K562 (cell line): Measurements from ENCODE around the gene HYPK. TPM values are rescaled to one million over a fixed set of nuclear protein-coding genes. Genes with fewer than 3 reads are reported as not detected.

ENCODE experiments used
- C11orf30 ChIP-seq: fragments of 450-650 bp; IDR thresholded peaks from 2 replicates; pipeline ENCODE4 v1.6.1; 2016; ENCODE audit warnings: low read depth, mild to moderate bottlenecking
- CBFA2T3 ChIP-seq: fragments of 450-650 bp; IDR thresholded peaks from 2 replicates; pipeline ENCODE4 v1.6.1; 2017
- CHD1 ChIP-seq: fragments of 200-600 bp; sonication (generic); IDR thresholded peaks from one replicate; pipeline ENCODE4 v1.6.1; 2012; ENCODE audit warnings: mild to moderate bottlenecking, moderate library complexity, low read length, inconsistent platforms
- DIDO1 ChIP-seq: fragments of 450-650 bp; IDR thresholded peaks from 2 replicates; pipeline ENCODE4 v1.6.1; 2016; ENCODE audit warnings: low read depth, missing biosample characterization, missing genetic modification characterization
- FUS ChIP-seq: fragments of 200-400 bp; formaldehyde crosslinking; optimal IDR thresholded peaks from 2 replicates; pipeline ENCODE3; 2017; ENCODE audit warnings: low read depth, low read length
- HDAC6 ChIP-seq: IDR thresholded peaks from 2 replicates; pipeline ENCODE4 v1.6.1; 2012; ENCODE audit warnings: low read depth, mild to moderate bottlenecking, control low read depth, inconsistent platforms, low read length, moderate library complexity
- ILK ChIP-seq: fragments of 450-650 bp; IDR thresholded peaks from 2 replicates; pipeline ENCODE4 v1.6.1; 2016; ENCODE audit warnings: missing genetic modification characterization, low read depth, mild to moderate bottlenecking, missing compliant biosample characterization, moderate library complexity, borderline replicate concordance
- MIER1 ChIP-seq: fragments of 450-650 bp; IDR thresholded peaks from 2 replicates; pipeline ENCODE4 v1.6.1; 2016; ENCODE audit warnings: antibody characterized with exemption, mild to moderate bottlenecking, low read depth
- MTA3 ChIP-seq: fragments of 450-650 bp; formaldehyde crosslinking; IDR thresholded peaks from 2 replicates; pipeline ENCODE4 v1.6.1; 2017; ENCODE audit warnings: mild to moderate bottlenecking, borderline replicate concordance
- MYBL2 ChIP-seq, 2 experiments: fragments of 450-650 bp in 1 of 2; sonication (generic) in 1 of 2; formaldehyde crosslinking in 1 of 2; IDR thresholded peaks; 2 replicates each; pipeline versions ENCODE4 v1.6.1 to v1.8.1; 2017 to 2022; ENCODE audit warnings: borderline replicate concordance in 1 of 2, inconsistent platforms in 1 of 2, low read depth in 1 of 2, mild to moderate bottlenecking in 1 of 2, missing genetic modification reagents in 1 of 2, moderate library complexity in 1 of 2
- NFRKB ChIP-seq: fragments of 450-650 bp; IDR thresholded peaks from 2 replicates; pipeline ENCODE4 v1.6.1; 2016; ENCODE audit warnings: low read depth
- NFYB ChIP-seq: IDR thresholded peaks from 2 replicates; pipeline ENCODE4 v1.6.1; 2011; ENCODE audit warnings: mild to moderate bottlenecking, moderate library complexity; ENCODE audit not compliant: insufficient read length; ENCODE audit errors: extremely low read depth
- RBM25 ChIP-seq: fragments of 200-400 bp; formaldehyde crosslinking; IDR thresholded peaks from 2 replicates; pipeline ENCODE4 v1.6.1; 2018; ENCODE audit warnings: low read length, low read depth, moderate library complexity; ENCODE audit not compliant: severe bottlenecking
- SMAD3 ChIP-seq: fragments of 450-650 bp; formaldehyde crosslinking; conservative IDR thresholded peaks from 2 replicates; pipeline ENCODE4 v1.4.0; 2020; ENCODE audit warnings: mild to moderate bottlenecking
- SPI1 ChIP-seq: IDR thresholded peaks from 2 replicates; pipeline ENCODE4 v1.6.1; 2011; ENCODE audit warnings: low read depth, low read length, control low read depth, borderline replicate concordance
- XRCC4 ChIP-seq: IDR thresholded peaks from one replicate; pipeline ENCODE4 v1.6.1; 2011; ENCODE audit not compliant: insufficient read depth, insufficient read length; ENCODE audit errors: extremely low read depth
- XRCC5 ChIP-seq: fragments of 200-400 bp; formaldehyde crosslinking; IDR thresholded peaks from 2 replicates; pipeline ENCODE4 v1.6.1; 2017; ENCODE audit warnings: low read depth, mild to moderate bottlenecking, low read length
- ZNF830 ChIP-seq: fragments of 250-450 bp; sonication (Bioruptor Pico); IDR thresholded peaks from 2 replicates; pipeline ENCODE4 v1.5.0; 2021; ENCODE audit warnings: mild to moderate bottlenecking
- polyA plus RNA-seq, 8 experiments: library from polyadenylated mRNA; depleted of rRNA in 4 of 8; stranded (reverse) in 5 of 8; unstranded in 3 of 8; fragments of >200 nt; fragmentation: Nextera tagmentation in 2 of 8; fragmentation: Illumina TruSeq in 1 of 8; extraction: Ambion mirVana in 2 of 8; extraction: Trizol in 1 of 8; gene quantifications; 2 replicates each; pipeline versions ENCODE4 v1.2.1 to v1.2.3, GENCODE V29; 2011 to 2014; ENCODE audit warnings: inconsistent platforms in 1 of 8, missing spikeins in 1 of 8
- total RNA-seq, 7 experiments: library from RNA; depleted of rRNA in 6 of 7; stranded (reverse); fragments of >200 nt in 6 of 7; fragmentation: Illumina TruSeq in 2 of 7; extraction: Trizol in 2 of 7; gene quantifications; 2 replicates each; pipeline versions ENCODE4 v1.2.1 to v1.2.3, GENCODE V29; 2011 to 2021; ENCODE audit warnings: low replicate concordance in 1 of 7
- TF ChIP-seq, protein P1 (sequence below): fragments of 250-450 bp; sonication (Bioruptor Pico); IDR thresholded peaks from 2 replicates; pipeline ENCODE4 v1.4.0; 2020; ENCODE audit warnings: mild to moderate bottlenecking
- TF ChIP-seq, protein P2 (sequence below), 3 experiments: fragments of 200-800 bp in 1 of 3; fragments of 250-450 bp in 1 of 3; fragments of 450-650 bp in 1 of 3; sonication (Bioruptor Pico) in 1 of 3; sonication (Bioruptor generic) in 1 of 3; formaldehyde crosslinking in 1 of 3; IDR thresholded peaks; 2 replicates each; pipeline versions ENCODE4 v1.6.1 to v1.8.0; 2016 to 2022; ENCODE audit warnings: mild to moderate bottlenecking in 2 of 3, missing genetic modification characterization in 2 of 3, missing compliant biosample characterization in 1 of 3, moderate library complexity in 1 of 3
- TF ChIP-seq, protein P3 (sequence below): fragments of 250-450 bp; sonication (Bioruptor Pico); IDR thresholded peaks from 2 replicates; pipeline ENCODE4 v1.5.0; 2020; ENCODE audit warnings: mild to moderate bottlenecking

The HYPK gene
- total and polyA plus RNA-seq, 9 of the 15 experiments (the other 6 are each of a cell fraction or from before 2014, with no cell fraction given), result 7.2 to 28.0 (median 21.1) TPM

DNA sequence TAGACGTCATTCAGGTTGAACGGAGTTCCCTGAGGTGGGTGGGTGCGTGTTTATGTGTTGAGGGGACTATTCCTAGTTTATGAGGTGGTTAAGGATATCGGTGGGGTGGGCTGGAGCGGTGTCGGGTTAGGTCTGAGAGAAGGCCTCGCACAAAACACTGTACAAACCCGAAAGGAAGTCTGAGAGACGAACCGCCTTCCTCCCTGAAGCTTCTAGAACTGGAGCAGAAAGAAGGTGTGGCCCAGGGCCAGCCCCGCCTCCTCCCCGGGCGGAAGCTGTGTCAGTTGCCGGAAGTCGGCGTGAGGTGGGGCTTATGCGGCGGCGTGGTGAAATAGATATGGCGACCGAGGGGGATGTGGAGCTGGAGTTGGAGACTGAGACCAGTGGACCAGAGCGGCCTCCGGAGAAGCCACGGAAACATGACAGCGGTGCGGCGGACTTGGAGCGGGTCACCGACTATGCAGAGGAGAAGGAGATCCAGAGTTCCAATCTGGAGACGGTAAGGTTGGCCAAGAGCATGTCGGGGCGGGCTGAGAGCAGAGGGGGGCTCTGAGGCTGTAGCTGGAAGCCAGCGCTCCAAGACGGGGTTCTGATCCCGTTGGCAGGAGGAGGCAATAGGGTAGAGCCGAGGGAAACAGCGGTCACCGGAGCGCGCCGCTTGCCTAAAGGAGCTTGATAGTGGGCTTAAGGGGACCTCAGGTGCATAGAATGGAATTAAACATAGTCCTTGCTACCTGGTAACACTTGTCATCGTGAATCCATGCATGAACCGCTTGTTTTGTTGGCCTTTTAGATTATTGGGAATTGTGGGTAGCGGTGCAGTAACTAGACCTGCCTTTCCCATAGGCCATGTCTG lies at the start of gene HYPK (continued):
- TF ChIP-seq SMAD3 (CRISPR knock-in tag) (no peak), C11orf30 (peak; percentile 79), CHD1 (peak; percentile 56), MIER1 (no peak), ZNF830 (CRISPR knock-in tag) (no peak), MTA3 (peak; percentile 23; the same call in 1 of the 2 replicates), ILK (tag) (no peak), SPI1 (peak; percentile 56; the same call in 1 of the 2 replicates), FUS (no peak), XRCC5 (no peak), HDAC6 (no peak), RBM25 (no peak), XRCC4 (no peak), NFRKB (peak; percentile 84), NFYB (no peak), DIDO1 (tag) (0 out of 2 replicates have a peak, but pooled peaks have one; percentile 35), CBFA2T3 (no peak), MYBL2 (IDR thresholded peaks at IDR 0.05; ENCODE audit: low read depth) (no peak), MYBL2 (CRISPR knock-in tag; IDR thresholded peaks at IDR 0.05; ENCODE audit: borderline replicate concordance) (no peak)
- TF ChIP-seq, protein P1, sequence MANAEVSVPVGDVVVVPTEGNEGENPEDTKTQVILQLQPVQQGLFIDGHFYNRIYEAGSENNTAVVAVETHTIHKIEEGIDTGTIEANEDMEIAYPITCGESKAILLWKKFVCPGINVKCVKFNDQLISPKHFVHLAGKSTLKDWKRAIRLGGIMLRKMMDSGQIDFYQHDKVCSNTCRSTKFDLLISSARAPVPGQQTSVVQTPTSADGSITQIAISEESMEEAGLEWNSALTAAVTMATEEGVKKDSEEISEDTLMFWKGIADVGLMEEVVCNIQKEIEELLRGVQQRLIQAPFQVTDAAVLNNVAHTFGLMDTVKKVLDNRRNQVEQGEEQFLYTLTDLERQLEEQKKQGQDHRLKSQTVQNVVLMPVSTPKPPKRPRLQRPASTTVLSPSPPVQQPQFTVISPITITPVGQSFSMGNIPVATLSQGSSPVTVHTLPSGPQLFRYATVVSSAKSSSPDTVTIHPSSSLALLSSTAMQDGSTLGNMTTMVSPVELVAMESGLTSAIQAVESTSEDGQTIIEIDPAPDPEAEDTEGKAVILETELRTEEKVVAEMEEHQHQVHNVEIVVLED, result peak; percentile 11; the same call in 1 of the 2 replicates
- TF ChIP-seq, protein P2, sequence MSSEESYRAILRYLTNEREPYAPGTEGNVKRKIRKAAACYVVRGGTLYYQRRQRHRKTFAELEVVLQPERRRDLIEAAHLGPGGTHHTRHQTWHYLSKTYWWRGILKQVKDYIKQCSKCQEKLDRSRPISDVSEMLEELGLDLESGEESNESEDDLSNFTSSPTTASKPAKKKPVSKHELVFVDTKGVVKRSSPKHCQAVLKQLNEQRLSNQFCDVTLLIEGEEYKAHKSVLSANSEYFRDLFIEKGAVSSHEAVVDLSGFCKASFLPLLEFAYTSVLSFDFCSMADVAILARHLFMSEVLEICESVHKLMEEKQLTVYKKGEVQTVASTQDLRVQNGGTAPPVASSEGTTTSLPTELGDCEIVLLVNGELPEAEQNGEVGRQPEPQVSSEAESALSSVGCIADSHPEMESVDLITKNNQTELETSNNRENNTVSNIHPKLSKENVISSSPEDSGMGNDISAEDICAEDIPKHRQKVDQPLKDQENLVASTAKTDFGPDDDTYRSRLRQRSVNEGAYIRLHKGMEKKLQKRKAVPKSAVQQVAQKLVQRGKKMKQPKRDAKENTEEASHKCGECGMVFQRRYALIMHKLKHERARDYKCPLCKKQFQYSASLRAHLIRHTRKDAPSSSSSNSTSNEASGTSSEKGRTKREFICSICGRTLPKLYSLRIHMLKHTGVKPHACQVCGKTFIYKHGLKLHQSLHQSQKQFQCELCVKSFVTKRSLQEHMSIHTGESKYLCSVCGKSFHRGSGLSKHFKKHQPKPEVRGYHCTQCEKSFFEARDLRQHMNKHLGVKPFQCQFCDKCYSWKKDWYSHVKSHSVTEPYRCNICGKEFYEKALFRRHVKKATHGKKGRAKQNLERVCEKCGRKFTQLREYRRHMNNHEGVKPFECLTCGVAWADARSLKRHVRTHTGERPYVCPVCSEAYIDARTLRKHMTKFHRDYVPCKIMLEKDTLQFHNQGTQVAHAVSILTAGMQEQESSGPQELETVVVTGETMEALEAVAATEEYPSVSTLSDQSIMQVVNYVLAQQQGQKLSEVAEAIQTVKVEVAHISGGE (CRISPR knock-in tag; IDR thresholded peaks at IDR 0.05), result no peak
- TF ChIP-seq, protein P3, sequence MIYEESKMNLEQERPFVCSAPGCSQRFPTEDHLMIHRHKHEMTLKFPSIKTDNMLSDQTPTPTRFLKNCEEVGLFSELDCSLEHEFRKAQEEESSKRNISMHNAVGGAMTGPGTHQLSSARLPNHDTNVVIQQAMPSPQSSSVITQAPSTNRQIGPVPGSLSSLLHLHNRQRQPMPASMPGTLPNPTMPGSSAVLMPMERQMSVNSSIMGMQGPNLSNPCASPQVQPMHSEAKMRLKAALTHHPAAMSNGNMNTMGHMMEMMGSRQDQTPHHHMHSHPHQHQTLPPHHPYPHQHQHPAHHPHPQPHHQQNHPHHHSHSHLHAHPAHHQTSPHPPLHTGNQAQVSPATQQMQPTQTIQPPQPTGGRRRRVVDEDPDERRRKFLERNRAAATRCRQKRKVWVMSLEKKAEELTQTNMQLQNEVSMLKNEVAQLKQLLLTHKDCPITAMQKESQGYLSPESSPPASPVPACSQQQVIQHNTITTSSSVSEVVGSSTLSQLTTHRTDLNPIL (CRISPR knock-in tag), result no peak
